NT2/D1 (cell line): ENCODE results near the gene ABCG1.

Source experiments
- SUZ12 ChIP-seq: IDR thresholded peaks from 2 replicates; pipeline ENCODE4 v1.6.1; 2011; ENCODE audit not compliant: insufficient read length, insufficient read depth; ENCODE audit errors: extremely low read depth
- YY1 ChIP-seq: IDR thresholded peaks from 2 replicates; pipeline ENCODE4 v1.6.1; 2011; ENCODE audit not compliant: insufficient read length, insufficient read depth
- ZNF274 ChIP-seq: IDR thresholded peaks from 2 replicates; pipeline ENCODE4 v1.6.1; 2011; ENCODE audit warnings: mild to moderate bottlenecking, low read depth, low read length

- TF ChIP-seq YY1 (no peak), SUZ12 (no peak), ZNF274 (no peak)
These were observed 63.8 kb downstream of the ABCG1 start for GRCh38 chr21:42282715-42283114.
